NT2/D1 (cell line): Measurements from ENCODE around the gene PARP6.

Source experiments
- SUZ12 ChIP-seq: IDR thresholded peaks from 2 replicates; pipeline ENCODE4 v1.6.1; 2011; ENCODE audit not compliant: insufficient read length, insufficient read depth; ENCODE audit errors: extremely low read depth
- ZNF274 ChIP-seq: IDR thresholded peaks from 2 replicates; pipeline ENCODE4 v1.6.1; 2011; ENCODE audit warnings: mild to moderate bottlenecking, low read depth, low read length

DNA sequence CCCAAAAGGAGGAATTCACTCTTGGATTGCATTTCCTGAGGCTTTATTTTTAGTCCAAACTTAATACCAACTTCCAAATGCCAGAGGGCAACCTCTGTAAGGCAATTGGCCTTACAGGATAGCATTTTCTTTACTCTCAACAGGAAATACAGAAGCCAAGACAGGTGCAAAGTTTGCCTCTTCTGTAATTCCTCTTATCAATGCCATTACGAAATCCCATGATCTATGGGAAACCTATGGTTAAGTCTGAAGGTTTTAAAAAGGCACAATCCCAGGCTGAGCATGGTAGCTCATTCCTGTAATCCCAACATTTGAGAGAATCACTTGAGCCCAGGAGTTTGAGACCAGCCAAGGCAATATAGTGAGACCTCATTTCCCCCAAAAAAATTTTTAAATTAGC, 56.3 kb downstream of the PARP6 start:
- TF ChIP-seq ZNF274 (no peak), SUZ12 (no peak)
